ENCODE results near the gene SESN3.
"Not testable (repeated sequence)": the region's sequence is repeated elsewhere in the genome, so short reads cannot be mapped to it uniquely, and the experiment has no call there.

The SESN3 gene

GRCh38 chr11:95229993-95230809, 801 bp downstream of the SESN3 start:
- peaks cover 2 to 6% of the 10 kb centered on the region in 2 experiments for H3K4me1 ChIP-seq (ENCODE audit: control insufficient read depth in 1 of 2, insufficient read depth in 2 of 2, low read length in 2 of 2)
- H4K91ac ChIP-seq (ENCODE audit: low read depth, low read length): peak overlapping the region; percentile 70
- H3K4me2 ChIP-seq (ENCODE audit: low read length): peak overlapping the region; percentile 59
- peaks cover 19% of the 10 kb centered on the region for H3K79me2 ChIP-seq (ENCODE audit: control insufficient read depth, insufficient read depth, low read length, poor library complexity)
- H2BK12ac ChIP-seq (ENCODE audit: low read length): no peak overlapping the region
- H2AK5ac ChIP-seq (ENCODE audit: low read length): peak overlapping the region; percentile 47
- H2BK120ac ChIP-seq (ENCODE audit: insufficient read depth, low read length, poor library complexity): peak overlapping the region; percentile 45
- peak overlapping the region; percentile 96 for H3K9ac ChIP-seq (ENCODE audit: low read length)
- peak overlapping the region; percentile 81 for H4K8ac ChIP-seq (ENCODE audit: low read depth, low read length)
- peak overlapping the region; percentile 77 for H4K12ac ChIP-seq (ENCODE audit: low read depth, low read length)
- no peaks in the 10 kb centered on the region for H3K27me3 ChIP-seq (ENCODE audit: insufficient read depth, low read length)
- peak overlapping the region; percentile 81 for H3K14ac ChIP-seq (ENCODE audit: low read length)
- H3K18ac ChIP-seq (ENCODE audit: low read length): peak overlapping the region; percentile 94
- peak overlapping the region; percentile 97 for H2BK5ac ChIP-seq (ENCODE audit: low read depth, low read length, poor library complexity)
- H3K4me3 ChIP-seq (ENCODE audit: low read depth, low read length): peak overlapping the region; percentile 96
- H3K79me1 ChIP-seq (ENCODE audit: low read length): peaks cover 17% of the 10 kb centered on the region
- no peaks in the 10 kb centered on the region for H3K36me3 ChIP-seq (ENCODE audit: control insufficient read depth in 1 of 2, insufficient read depth in 2 of 2, low read length in 2 of 2)
- DNase-seq: peak; percentile 9 to 41
- peak overlapping the region; percentile 100 for H3K4ac ChIP-seq (ENCODE audit: low read depth, low read length)
- peak overlapping the region; percentile 91 for H3K27ac ChIP-seq (ENCODE audit: low read depth, low read length)
- peak overlapping the region; percentile 59 for H2AFZ ChIP-seq (ENCODE audit: insufficient read depth, low read length, poor library complexity)
- no CpG with 5 or more reads among the region's 42 CpGs for WGBS (ENCODE audit: extremely low coverage, insufficient coverage, insufficient read length)
- H3K9me3 ChIP-seq (ENCODE audit: insufficient read depth, low read depth, low read length): peaks cover 1% of the 10 kb centered on the region
- H3K23ac ChIP-seq (ENCODE audit: low read length): no peak overlapping the region

- Histone ChIP-seq H3K79me1 (ENCODE audit: low read length) (peaks cover 17% of the 10 kb centered on the region), H3K4me1 (ENCODE audit: control insufficient read depth in 1 of 2, insufficient read depth in 2 of 2, low read length in 2 of 2) (peaks cover 2 to 6% of the 10 kb centered on the region in 2 experiments), H3K18ac (ENCODE audit: low read length) (no peak overlapping the region), H3K9me3 (ENCODE audit: insufficient read depth, low read depth, low read length) (peaks cover 1% of the 10 kb centered on the region), H2BK12ac (ENCODE audit: low read length) (no peak overlapping the region), H3K27ac (ENCODE audit: low read depth, low read length) (peak overlapping the region; percentile 91), H3K4me3 (ENCODE audit: low read depth, low read length) (peak overlapping the region; percentile 96), H4K12ac (ENCODE audit: low read depth, low read length) (no peak overlapping the region), H3K36me3 (ENCODE audit: control insufficient read depth in 1 of 2, insufficient read depth in 2 of 2, low read length in 2 of 2) (no peaks in the 10 kb centered on the region), H3K4ac (ENCODE audit: low read depth, low read length) (peak overlapping the region; percentile 100), H3K14ac (ENCODE audit: low read length) (peak overlapping the region; percentile 81), H2AFZ (ENCODE audit: insufficient read depth, low read length, poor library complexity) (no peak overlapping the region), H3K9ac (ENCODE audit: low read length) (peak overlapping the region; percentile 96), H2AK5ac (ENCODE audit: low read length) (no peak overlapping the region), H3K4me2 (ENCODE audit: low read length) (peak overlapping the region; percentile 59), H3K23ac (ENCODE audit: low read length) (no peak overlapping the region), H4K91ac (ENCODE audit: low read depth, low read length) (no peak overlapping the region), H4K8ac (ENCODE audit: low read depth, low read length) (no peak overlapping the region), H2BK5ac (ENCODE audit: low read depth, low read length, poor library complexity) (peak overlapping the region; percentile 97), H3K27me3 (ENCODE audit: insufficient read depth, low read length) (no peaks in the 10 kb centered on the region), H2BK120ac (ENCODE audit: insufficient read depth, low read length, poor library complexity) (no peak overlapping the region), H3K79me2 (ENCODE audit: control insufficient read depth, insufficient read depth, low read length, poor library complexity) (peaks cover 19% of the 10 kb centered on the region)
- DNase-seq: no peak
- no CpG with 5 or more reads among the region's 12 CpGs for WGBS (ENCODE audit: extremely low coverage, insufficient coverage, insufficient read length)
These were observed 1.6 kb downstream of the SESN3 start for GRCh38 chr11:95229199-95229992.

GRCh38 chr11:95228081-95228749, 2.8 kb downstream of the SESN3 start:
- no peaks in the 10 kb centered on the region for H3K27me3 ChIP-seq (ENCODE audit: insufficient read depth, low read length)
- no peaks in the 10 kb centered on the region for H3K36me3 ChIP-seq (ENCODE audit: control insufficient read depth in 1 of 2, insufficient read depth in 2 of 2, low read length in 2 of 2)
- H3K14ac ChIP-seq (ENCODE audit: low read length): no peak overlapping the region
- H3K79me1 ChIP-seq (ENCODE audit: low read length): peaks cover 17% of the 10 kb centered on the region
- no peak overlapping the region for H3K23ac ChIP-seq (ENCODE audit: low read length)
- DNase-seq: no peak
- no peak overlapping the region for H3K9ac ChIP-seq (ENCODE audit: low read length)
- no peak overlapping the region for H3K4me2 ChIP-seq (ENCODE audit: low read length)
- H2BK12ac ChIP-seq (ENCODE audit: low read length): no peak overlapping the region
- no peak overlapping the region for H4K91ac ChIP-seq (ENCODE audit: low read depth, low read length)
- H2AK5ac ChIP-seq (ENCODE audit: low read length): no peak overlapping the region
- no peak overlapping the region for H3K4ac ChIP-seq (ENCODE audit: low read depth, low read length)
- no peak overlapping the region for H4K8ac ChIP-seq (ENCODE audit: low read depth, low read length)
- no peak overlapping the region for H3K18ac ChIP-seq (ENCODE audit: low read length)
- no peak overlapping the region for H4K12ac ChIP-seq (ENCODE audit: low read depth, low read length)
- H2AFZ ChIP-seq (ENCODE audit: insufficient read depth, low read length, poor library complexity): no peak overlapping the region
- H3K79me2 ChIP-seq (ENCODE audit: control insufficient read depth, insufficient read depth, low read length, poor library complexity): peaks cover 19% of the 10 kb centered on the region
- peaks cover 1% of the 10 kb centered on the region for H3K9me3 ChIP-seq (ENCODE audit: insufficient read depth, low read depth, low read length)
- no peak overlapping the region for H3K27ac ChIP-seq (ENCODE audit: low read depth, low read length)
- no peak overlapping the region for H2BK5ac ChIP-seq (ENCODE audit: low read depth, low read length, poor library complexity)
- no peak overlapping the region for H3K4me3 ChIP-seq (ENCODE audit: low read depth, low read length)
- H3K4me1 ChIP-seq (ENCODE audit: control insufficient read depth in 1 of 2, insufficient read depth in 2 of 2, low read length in 2 of 2): peaks cover 2 to 6% of the 10 kb centered on the region in 2 experiments
- H2BK120ac ChIP-seq (ENCODE audit: insufficient read depth, low read length, poor library complexity): no peak overlapping the region
- WGBS (ENCODE audit: extremely low coverage, insufficient coverage, insufficient read length): no CpG with 5 or more reads among the region's 2 CpGs

- not testable (repeated sequence) for H3K4ac ChIP-seq (ENCODE audit: low read depth, low read length); H3K18ac ChIP-seq (ENCODE audit: low read length); H4K12ac ChIP-seq (ENCODE audit: low read depth, low read length); H3K27me3 ChIP-seq (ENCODE audit: insufficient read depth, low read length); H3K9me3 ChIP-seq (ENCODE audit: insufficient read depth, low read depth, low read length); H3K4me2 ChIP-seq (ENCODE audit: low read length); H3K9ac ChIP-seq (ENCODE audit: low read length); H2BK12ac ChIP-seq (ENCODE audit: low read length); H2BK120ac ChIP-seq (ENCODE audit: insufficient read depth, low read length, poor library complexity); H3K36me3 ChIP-seq (ENCODE audit: control insufficient read depth in 1 of 2, insufficient read depth in 2 of 2, low read length in 2 of 2); H4K91ac ChIP-seq (ENCODE audit: low read depth, low read length); H3K27ac ChIP-seq (ENCODE audit: low read depth, low read length); DNase-seq; H3K4me1 ChIP-seq (ENCODE audit: control insufficient read depth in 1 of 2, insufficient read depth in 2 of 2, low read length in 2 of 2); H3K4me3 ChIP-seq (ENCODE audit: low read depth, low read length); H3K23ac ChIP-seq (ENCODE audit: low read length); H2AK5ac ChIP-seq (ENCODE audit: low read length); H4K8ac ChIP-seq (ENCODE audit: low read depth, low read length); H2AFZ ChIP-seq (ENCODE audit: insufficient read depth, low read length, poor library complexity); H3K14ac ChIP-seq (ENCODE audit: low read length); H2BK5ac ChIP-seq (ENCODE audit: low read depth, low read length, poor library complexity)
- Histone ChIP-seq H3K79me2 (ENCODE audit: control insufficient read depth, insufficient read depth, low read length, poor library complexity) (peaks cover 18% of the 10 kb centered on the region), H3K79me1 (ENCODE audit: low read length) (peaks cover 15% of the 10 kb centered on the region)
- no CpG with 5 or more reads among the region's 6 CpGs for WGBS (ENCODE audit: extremely low coverage, insufficient coverage, insufficient read length)
These were observed 3.9 kb downstream of the SESN3 start for GRCh38 chr11:95227060-95227459.
